ENCODE results near the gene WDTC1.

DNA sequence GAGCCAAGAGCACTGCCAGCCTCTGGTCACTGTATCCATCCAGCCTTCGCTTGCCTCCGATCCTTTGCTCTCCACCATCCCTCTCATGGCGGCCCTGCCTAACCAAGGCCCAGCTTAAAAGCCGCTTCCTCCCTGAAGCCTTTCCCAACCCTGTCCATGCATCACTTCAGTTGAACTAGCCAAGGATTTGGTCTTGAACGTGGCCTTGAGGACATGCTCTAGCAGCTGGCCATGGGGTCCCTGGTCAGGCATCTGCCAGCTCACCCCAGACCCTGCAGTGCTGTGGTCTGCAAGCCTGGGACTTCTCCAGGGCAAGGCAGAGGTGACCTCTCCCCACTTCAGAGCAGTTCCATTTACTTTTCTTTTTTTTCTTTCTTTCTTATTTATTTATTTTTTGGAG lies 102.3 kb downstream of the WDTC1 start:
- TF ChIP-seq, protein P1, sequence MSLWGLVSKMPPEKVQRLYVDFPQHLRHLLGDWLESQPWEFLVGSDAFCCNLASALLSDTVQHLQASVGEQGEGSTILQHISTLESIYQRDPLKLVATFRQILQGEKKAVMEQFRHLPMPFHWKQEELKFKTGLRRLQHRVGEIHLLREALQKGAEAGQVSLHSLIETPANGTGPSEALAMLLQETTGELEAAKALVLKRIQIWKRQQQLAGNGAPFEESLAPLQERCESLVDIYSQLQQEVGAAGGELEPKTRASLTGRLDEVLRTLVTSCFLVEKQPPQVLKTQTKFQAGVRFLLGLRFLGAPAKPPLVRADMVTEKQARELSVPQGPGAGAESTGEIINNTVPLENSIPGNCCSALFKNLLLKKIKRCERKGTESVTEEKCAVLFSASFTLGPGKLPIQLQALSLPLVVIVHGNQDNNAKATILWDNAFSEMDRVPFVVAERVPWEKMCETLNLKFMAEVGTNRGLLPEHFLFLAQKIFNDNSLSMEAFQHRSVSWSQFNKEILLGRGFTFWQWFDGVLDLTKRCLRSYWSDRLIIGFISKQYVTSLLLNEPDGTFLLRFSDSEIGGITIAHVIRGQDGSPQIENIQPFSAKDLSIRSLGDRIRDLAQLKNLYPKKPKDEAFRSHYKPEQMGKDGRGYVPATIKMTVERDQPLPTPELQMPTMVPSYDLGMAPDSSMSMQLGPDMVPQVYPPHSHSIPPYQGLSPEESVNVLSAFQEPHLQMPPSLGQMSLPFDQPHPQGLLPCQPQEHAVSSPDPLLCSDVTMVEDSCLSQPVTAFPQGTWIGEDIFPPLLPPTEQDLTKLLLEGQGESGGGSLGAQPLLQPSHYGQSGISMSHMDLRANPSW (CRISPR knock-in tag; conservative IDR thresholded peaks at IDR 0.05; ENCODE audit: low read depth): no peak
- TF ChIP-seq ESRRA (CRISPR knock-in tag; IDR thresholded peaks at IDR 0.05; ENCODE audit: borderline replicate concordance): no peak
- TF ChIP-seq, protein P2, sequence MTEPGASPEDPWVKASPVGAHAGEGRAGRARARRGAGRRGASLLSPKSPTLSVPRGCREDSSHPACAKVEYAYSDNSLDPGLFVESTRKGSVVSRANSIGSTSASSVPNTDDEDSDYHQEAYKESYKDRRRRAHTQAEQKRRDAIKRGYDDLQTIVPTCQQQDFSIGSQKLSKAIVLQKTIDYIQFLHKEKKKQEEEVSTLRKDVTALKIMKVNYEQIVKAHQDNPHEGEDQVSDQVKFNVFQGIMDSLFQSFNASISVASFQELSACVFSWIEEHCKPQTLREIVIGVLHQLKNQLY (CRISPR knock-in tag; IDR thresholded peaks at IDR 0.05): no peak
- TF ChIP-seq, protein P3, sequence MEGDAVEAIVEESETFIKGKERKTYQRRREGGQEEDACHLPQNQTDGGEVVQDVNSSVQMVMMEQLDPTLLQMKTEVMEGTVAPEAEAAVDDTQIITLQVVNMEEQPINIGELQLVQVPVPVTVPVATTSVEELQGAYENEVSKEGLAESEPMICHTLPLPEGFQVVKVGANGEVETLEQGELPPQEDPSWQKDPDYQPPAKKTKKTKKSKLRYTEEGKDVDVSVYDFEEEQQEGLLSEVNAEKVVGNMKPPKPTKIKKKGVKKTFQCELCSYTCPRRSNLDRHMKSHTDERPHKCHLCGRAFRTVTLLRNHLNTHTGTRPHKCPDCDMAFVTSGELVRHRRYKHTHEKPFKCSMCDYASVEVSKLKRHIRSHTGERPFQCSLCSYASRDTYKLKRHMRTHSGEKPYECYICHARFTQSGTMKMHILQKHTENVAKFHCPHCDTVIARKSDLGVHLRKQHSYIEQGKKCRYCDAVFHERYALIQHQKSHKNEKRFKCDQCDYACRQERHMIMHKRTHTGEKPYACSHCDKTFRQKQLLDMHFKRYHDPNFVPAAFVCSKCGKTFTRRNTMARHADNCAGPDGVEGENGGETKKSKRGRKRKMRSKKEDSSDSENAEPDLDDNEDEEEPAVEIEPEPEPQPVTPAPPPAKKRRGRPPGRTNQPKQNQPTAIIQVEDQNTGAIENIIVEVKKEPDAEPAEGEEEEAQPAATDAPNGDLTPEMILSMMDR (IDR thresholded peaks at IDR 0.05): no peak
- TF ChIP-seq, protein P4, sequence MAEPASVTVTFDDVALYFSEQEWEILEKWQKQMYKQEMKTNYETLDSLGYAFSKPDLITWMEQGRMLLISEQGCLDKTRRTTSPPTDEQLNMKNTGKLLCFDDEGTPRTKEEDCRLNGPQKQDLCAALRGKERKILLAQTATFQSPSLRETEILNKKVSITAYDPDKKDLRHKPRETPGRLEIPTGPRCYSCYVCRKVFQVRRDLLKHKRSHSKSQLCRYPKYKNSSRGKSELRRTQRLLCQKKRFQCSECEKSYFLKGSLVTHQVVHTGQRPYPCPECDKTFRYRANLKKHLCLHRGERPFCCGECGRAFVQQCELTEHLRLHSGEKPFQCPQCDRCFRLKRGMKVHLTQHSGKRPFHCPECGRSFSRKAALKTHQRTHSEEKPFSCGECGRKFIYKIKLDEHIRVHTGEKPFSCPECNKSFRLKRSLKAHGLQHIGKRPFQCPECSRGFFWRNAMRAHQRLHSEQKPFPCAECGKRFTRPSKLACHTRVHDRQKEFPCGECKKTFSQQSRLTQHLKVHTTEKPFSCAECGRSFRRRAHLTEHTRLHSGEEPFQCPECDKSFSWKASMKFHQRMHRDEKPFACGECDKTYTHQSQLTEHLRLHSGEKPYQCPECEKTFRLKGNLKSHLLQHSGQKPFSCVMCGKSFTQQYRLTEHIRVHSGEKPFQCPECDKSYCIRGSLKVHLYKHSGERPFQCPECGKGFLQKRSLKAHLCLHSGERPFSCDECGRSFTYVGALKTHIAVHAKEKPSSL (CRISPR knock-in tag; conservative IDR thresholded peaks at IDR 0.05): no peak
- TF ChIP-seq, protein P5, sequence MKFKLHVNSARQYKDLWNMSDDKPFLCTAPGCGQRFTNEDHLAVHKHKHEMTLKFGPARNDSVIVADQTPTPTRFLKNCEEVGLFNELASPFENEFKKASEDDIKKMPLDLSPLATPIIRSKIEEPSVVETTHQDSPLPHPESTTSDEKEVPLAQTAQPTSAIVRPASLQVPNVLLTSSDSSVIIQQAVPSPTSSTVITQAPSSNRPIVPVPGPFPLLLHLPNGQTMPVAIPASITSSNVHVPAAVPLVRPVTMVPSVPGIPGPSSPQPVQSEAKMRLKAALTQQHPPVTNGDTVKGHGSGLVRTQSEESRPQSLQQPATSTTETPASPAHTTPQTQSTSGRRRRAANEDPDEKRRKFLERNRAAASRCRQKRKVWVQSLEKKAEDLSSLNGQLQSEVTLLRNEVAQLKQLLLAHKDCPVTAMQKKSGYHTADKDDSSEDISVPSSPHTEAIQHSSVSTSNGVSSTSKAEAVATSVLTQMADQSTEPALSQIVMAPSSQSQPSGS (CRISPR knock-in tag; IDR thresholded peaks at IDR 0.05; ENCODE audit: borderline replicate concordance, low read depth): no peak
- no peak for TF ChIP-seq NFE2L1 (CRISPR knock-in tag; IDR thresholded peaks at IDR 0.05)
- TF ChIP-seq ETV6 (CRISPR knock-in tag; IDR thresholded peaks at IDR 0.05): no peak
- TF ChIP-seq IRF2 (CRISPR knock-in tag; IDR thresholded peaks at IDR 0.05; ENCODE audit: borderline replicate concordance, low read depth): no peak
- no peak for TF ChIP-seq ELF4 (CRISPR knock-in tag; IDR thresholded peaks at IDR 0.05; ENCODE audit: low read depth)
- TF ChIP-seq, protein P6, sequence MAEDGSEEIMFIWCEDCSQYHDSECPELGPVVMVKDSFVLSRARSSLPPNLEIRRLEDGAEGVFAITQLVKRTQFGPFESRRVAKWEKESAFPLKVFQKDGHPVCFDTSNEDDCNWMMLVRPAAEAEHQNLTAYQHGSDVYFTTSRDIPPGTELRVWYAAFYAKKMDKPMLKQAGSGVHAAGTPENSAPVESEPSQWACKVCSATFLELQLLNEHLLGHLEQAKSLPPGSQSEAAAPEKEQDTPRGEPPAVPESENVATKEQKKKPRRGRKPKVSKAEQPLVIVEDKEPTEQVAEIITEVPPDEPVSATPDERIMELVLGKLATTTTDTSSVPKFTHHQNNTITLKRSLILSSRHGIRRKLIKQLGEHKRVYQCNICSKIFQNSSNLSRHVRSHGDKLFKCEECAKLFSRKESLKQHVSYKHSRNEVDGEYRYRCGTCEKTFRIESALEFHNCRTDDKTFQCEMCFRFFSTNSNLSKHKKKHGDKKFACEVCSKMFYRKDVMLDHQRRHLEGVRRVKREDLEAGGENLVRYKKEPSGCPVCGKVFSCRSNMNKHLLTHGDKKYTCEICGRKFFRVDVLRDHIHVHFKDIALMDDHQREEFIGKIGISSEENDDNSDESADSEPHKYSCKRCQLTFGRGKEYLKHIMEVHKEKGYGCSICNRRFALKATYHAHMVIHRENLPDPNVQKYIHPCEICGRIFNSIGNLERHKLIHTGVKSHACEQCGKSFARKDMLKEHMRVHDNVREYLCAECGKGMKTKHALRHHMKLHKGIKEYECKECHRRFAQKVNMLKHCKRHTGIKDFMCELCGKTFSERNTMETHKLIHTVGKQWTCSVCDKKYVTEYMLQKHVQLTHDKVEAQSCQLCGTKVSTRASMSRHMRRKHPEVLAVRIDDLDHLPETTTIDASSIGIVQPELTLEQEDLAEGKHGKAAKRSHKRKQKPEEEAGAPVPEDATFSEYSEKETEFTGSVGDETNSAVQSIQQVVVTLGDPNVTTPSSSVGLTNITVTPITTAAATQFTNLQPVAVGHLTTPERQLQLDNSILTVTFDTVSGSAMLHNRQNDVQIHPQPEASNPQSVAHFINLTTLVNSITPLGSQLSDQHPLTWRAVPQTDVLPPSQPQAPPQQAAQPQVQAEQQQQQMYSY (CRISPR knock-in tag; IDR thresholded peaks at IDR 0.05): no peak
- TF ChIP-seq, protein P7, sequence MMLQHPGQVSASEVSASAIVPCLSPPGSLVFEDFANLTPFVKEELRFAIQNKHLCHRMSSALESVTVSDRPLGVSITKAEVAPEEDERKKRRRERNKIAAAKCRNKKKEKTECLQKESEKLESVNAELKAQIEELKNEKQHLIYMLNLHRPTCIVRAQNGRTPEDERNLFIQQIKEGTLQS (CRISPR knock-in tag; conservative IDR thresholded peaks at IDR 0.05): no peak
